ENCODE measurements around the gene UBE4B.
"Not testable (repeated sequence)": the region's sequence is repeated elsewhere in the genome, so short reads cannot be mapped to it uniquely, and the experiment has no call there.

The UBE4B gene

DNA sequence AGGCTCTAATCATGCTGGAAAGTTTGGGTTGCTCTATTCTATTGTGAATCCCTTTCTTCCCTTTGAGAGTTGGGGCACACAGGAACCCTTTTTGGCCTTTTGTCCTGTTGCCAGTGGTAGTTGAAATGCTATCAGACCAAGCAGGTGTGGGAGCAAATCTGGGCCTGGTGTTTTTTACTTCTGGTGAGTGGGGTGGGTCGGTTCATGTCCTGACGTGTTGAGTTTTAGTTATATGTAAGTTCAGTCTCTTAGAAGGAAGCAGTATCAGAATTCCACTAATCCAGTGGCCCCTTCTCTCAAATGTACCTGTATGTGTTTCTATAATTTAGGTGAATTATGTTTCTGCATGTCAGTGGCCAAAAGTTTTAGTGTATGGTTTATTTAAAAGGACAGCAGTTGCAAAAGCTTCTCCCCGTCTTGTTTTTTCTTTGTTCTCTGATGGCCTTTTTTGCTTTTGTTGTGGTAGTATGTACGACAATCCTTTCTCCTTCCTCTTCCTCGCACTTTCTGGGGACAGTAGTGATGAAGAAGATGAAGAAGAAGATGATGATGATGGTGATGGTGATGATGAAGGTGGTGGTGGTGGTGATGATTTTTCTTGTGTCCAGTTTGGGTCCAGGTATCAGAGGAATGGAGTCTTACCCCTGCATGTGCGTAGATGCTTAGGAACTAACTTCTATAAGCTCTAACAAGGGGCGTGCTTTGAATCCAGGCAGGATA is 74.2 kb downstream of the UBE4B start:
- Histone ChIP-seq H3K9me3 (ENCODE audit: control extremely low read depth in 1 of 5, control insufficient read depth in 4 of 5, insufficient read depth in 2 of 5, low read depth in 1 of 5, low read length in 4 of 5) (no peaks in the 10 kb centered on the region), H3K36me3 (ENCODE audit: control insufficient read depth in 4 of 4, insufficient read depth in 4 of 4, low read length in 3 of 4) (peaks cover 17 to 79% (median 42%) of the 10 kb centered on the region in 4 experiments), H3K27ac (ENCODE audit: insufficient read depth in 1 of 2, low read depth in 1 of 2, low read length in 2 of 2, poor library complexity in 1 of 2, severe bottlenecking in 2 of 2) (no peak overlapping the region), H3K4me3 (ENCODE audit: control insufficient read depth in 1 of 7, extremely low read depth in 1 of 7, insufficient read depth in 4 of 7, low read depth in 2 of 7, low read length in 6 of 7) (no peak overlapping the region), H3K27me3 (replicated peaks in 2 of 5; ENCODE audit: control insufficient read depth in 4 of 5, insufficient read depth in 5 of 5, low read length in 4 of 5) (no peaks in the 10 kb centered on the region), H3K4me1 (ENCODE audit: control extremely low read depth in 1 of 4, control insufficient read depth in 4 of 4, insufficient read depth in 4 of 4, low read length in 3 of 4) (no peaks in the 10 kb centered on the region)
- POLR2A ChIA-PET: no interaction called here
- WGBS (ENCODE audit: insufficient coverage): 92% methylated on average over 2 of the region's 7 CpGs
- CTCF ChIA-PET: no interaction called here
- DNase-seq: no peak

DNA sequence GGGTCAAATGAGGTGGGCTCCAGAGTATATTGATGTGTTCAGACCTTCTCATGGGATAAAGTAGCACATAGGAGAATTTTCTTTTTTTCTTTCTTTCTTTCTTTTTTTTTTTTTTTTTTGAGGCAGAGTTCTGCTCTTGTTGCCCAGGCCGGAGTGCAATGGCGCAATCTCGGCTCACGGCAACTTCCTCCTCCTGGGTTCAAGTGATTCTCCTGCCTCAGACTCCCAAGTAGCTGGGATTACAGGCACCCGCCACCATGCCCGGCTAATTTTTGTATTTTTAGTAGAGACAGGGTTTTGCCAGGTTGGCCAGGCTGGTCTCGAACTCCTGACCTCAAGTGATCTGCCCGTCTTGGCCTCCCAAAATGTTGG is 74.7 kb downstream of the UBE4B start:
- H3K4me1 ChIP-seq (ENCODE audit: control extremely low read depth in 1 of 4, control insufficient read depth in 4 of 4, insufficient read depth in 4 of 4, low read length in 3 of 4); H3K9me3 ChIP-seq (ENCODE audit: control extremely low read depth in 1 of 5, control insufficient read depth in 4 of 5, insufficient read depth in 2 of 5, low read depth in 1 of 5, low read length in 4 of 5); H3K27me3 ChIP-seq (replicated peaks in 2 of 5; ENCODE audit: control insufficient read depth in 4 of 5, insufficient read depth in 5 of 5, low read length in 4 of 5); H3K4me3 ChIP-seq (ENCODE audit: control insufficient read depth in 1 of 7, extremely low read depth in 1 of 7, insufficient read depth in 4 of 7, low read depth in 2 of 7, low read length in 6 of 7); DNase-seq; H3K27ac ChIP-seq (ENCODE audit: insufficient read depth in 1 of 2, low read depth in 1 of 2, low read length in 2 of 2, poor library complexity in 1 of 2, severe bottlenecking in 2 of 2); CTCF ChIA-PET; POLR2A ChIA-PET: not testable (repeated sequence)
- WGBS (ENCODE audit: insufficient coverage): 83% methylated on average over 4 of the region's 8 CpGs
- H3K36me3 ChIP-seq (ENCODE audit: control insufficient read depth in 4 of 4, insufficient read depth in 4 of 4, low read length in 3 of 4): peaks cover 17 to 77% (median 42%) of the 10 kb centered on the region in 4 experiments

DNA sequence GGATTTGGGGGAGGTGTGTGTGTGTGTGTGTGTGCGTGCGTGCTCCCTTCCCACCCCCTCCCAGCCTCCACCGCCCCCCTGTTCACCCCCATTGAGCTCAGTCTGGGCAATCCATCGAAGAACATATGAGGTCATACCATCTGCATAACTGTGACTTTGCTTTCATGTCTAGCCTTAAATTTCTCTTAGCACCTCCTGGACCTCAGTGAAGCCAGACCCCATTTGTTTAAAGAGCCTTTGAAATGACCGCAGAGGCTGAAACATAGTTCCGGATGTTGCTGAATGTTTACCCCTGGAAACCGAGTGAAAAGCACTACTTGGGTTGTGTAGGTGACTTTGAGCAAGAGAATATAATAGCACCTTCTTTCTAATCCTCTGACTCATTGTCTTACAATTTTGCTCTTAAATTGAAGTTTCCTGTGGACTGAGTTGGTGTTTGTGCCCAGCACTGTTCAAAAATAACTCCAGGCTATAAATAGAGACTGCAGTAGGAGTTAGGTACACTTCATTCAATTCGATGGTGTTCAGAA is 75.4 kb downstream of the UBE4B start:
- Histone ChIP-seq H3K4me3 (ENCODE audit: control insufficient read depth in 1 of 7, extremely low read depth in 1 of 7, insufficient read depth in 4 of 7, low read depth in 2 of 7, low read length in 6 of 7) (no peak overlapping the region), H3K36me3 (ENCODE audit: control insufficient read depth in 4 of 4, insufficient read depth in 4 of 4, low read length in 3 of 4) (peaks cover 17 to 74% (median 36%) of the 10 kb centered on the region in 4 experiments), H3K9me3 (ENCODE audit: control extremely low read depth in 1 of 5, control insufficient read depth in 4 of 5, insufficient read depth in 2 of 5, low read depth in 1 of 5, low read length in 4 of 5) (no peaks in the 10 kb centered on the region), H3K27me3 (replicated peaks in 2 of 5; ENCODE audit: control insufficient read depth in 4 of 5, insufficient read depth in 5 of 5, low read length in 4 of 5) (no peaks in the 10 kb centered on the region), H3K4me1 (ENCODE audit: control extremely low read depth in 1 of 4, control insufficient read depth in 4 of 4, insufficient read depth in 4 of 4, low read length in 3 of 4) (no peaks in the 10 kb centered on the region), H3K27ac (ENCODE audit: insufficient read depth in 1 of 2, low read depth in 1 of 2, low read length in 2 of 2, poor library complexity in 1 of 2, severe bottlenecking in 2 of 2) (no peak overlapping the region)
- POLR2A ChIA-PET: no interaction called here
- DNase-seq: no peak
- 100% methylated on average over 3 of the region's 8 CpGs for WGBS (ENCODE audit: insufficient coverage)
- CTCF ChIA-PET: no interaction called here

DNA sequence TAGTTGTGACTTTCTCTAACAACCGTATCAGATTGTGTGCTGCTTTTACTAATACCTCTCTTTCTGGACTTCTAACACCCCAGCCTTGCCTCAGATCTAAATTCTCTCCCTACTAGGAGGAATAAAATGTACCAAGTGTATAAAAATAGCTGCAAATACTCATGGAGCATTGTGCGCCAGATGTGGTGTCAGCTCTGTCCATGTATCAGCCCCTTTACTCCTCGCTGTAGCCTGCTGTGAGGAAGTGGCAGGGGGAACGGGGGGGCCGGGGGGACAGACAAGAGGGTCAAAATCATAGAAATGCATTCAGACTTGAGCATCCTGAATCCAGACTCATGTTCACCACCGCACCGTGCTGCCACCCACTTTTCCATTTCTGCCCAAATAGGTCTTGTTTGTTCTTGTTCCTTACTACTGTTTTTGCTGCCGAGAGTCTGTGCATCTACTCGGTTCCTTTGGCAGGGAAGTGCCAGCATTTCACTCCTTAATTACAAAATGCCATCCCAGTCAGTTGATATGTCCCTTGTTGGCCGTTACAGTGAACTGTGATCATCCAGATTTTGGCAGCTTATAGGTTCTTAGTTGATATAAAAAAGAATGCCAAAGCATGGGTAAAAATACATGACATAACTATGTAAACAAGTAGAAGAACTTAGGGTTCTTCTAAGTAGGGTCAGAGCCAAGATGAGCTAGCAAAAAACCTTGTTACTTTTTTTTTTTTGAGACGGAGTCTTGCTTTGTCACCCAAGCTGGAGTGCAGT is 76.4 kb downstream of the UBE4B start:
- H3K27me3 ChIP-seq (replicated peaks in 2 of 5; ENCODE audit: control insufficient read depth in 4 of 5, insufficient read depth in 5 of 5, low read length in 4 of 5): no peaks in the 10 kb centered on the region
- ChIA-PET CTCF (no interaction called here), POLR2A (no interaction called here)
- no peak for DNase-seq
- no peaks in the 10 kb centered on the region for H3K9me3 ChIP-seq (ENCODE audit: control extremely low read depth in 1 of 5, control insufficient read depth in 4 of 5, insufficient read depth in 2 of 5, low read depth in 1 of 5, low read length in 4 of 5)
- no peak overlapping the region for H3K4me3 ChIP-seq (ENCODE audit: control insufficient read depth in 1 of 7, extremely low read depth in 1 of 7, insufficient read depth in 4 of 7, low read depth in 2 of 7, low read length in 6 of 7)
- 95% methylated on average over 10 of the region's 11 CpGs for WGBS (ENCODE audit: insufficient coverage)
- peaks cover 18 to 71% (median 35%) of the 10 kb centered on the region in 4 experiments for H3K36me3 ChIP-seq (ENCODE audit: control insufficient read depth in 4 of 4, insufficient read depth in 4 of 4, low read length in 3 of 4)
- H3K27ac ChIP-seq (ENCODE audit: insufficient read depth in 1 of 2, low read depth in 1 of 2, low read length in 2 of 2, poor library complexity in 1 of 2, severe bottlenecking in 2 of 2): no peak overlapping the region
- H3K4me1 ChIP-seq (ENCODE audit: control extremely low read depth in 1 of 4, control insufficient read depth in 4 of 4, insufficient read depth in 4 of 4, low read length in 3 of 4): no peaks in the 10 kb centered on the region

DNA sequence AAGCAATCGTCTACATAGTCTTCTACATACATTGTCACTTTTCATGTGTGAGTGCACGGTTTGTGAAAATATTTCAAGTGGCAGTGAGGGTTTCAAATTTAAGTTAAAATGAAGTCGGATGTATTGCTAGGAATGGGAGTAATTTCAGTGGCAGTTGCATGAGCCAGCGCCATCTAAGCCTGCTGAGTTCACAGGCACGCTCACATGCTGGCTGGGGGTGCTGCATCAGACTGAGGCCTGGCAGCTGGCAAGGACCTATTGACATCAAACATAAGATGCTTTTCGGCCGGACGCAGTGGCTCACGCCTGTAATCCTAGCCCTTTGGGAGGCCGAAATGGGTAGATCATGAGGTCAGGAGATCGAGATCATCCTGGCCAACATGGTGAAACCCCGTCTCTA is 80.7 kb downstream of the UBE4B start:
- ChIA-PET POLR2A (no interaction called here), CTCF (no interaction called here)
- no peak for DNase-seq
- Histone ChIP-seq H3K4me1 (ENCODE audit: control extremely low read depth in 1 of 4, control insufficient read depth in 4 of 4, insufficient read depth in 4 of 4, low read length in 3 of 4) (no peaks in the 10 kb centered on the region), H3K27ac (ENCODE audit: insufficient read depth in 1 of 2, low read depth in 1 of 2, low read length in 2 of 2, poor library complexity in 1 of 2, severe bottlenecking in 2 of 2) (no peak overlapping the region), H3K4me3 (ENCODE audit: control insufficient read depth in 1 of 7, extremely low read depth in 1 of 7, insufficient read depth in 4 of 7, low read depth in 2 of 7, low read length in 6 of 7) (no peak overlapping the region), H3K27me3 (replicated peaks in 2 of 5; ENCODE audit: control insufficient read depth in 4 of 5, insufficient read depth in 5 of 5, low read length in 4 of 5) (no peaks in the 10 kb centered on the region), H3K9me3 (ENCODE audit: control extremely low read depth in 1 of 5, control insufficient read depth in 4 of 5, insufficient read depth in 2 of 5, low read depth in 1 of 5, low read length in 4 of 5) (no peaks in the 10 kb centered on the region), H3K36me3 (ENCODE audit: control insufficient read depth in 4 of 4, insufficient read depth in 4 of 4, low read length in 3 of 4) (peaks cover 9 to 58% (median 26%) of the 10 kb centered on the region in 4 experiments)
- WGBS (ENCODE audit: insufficient coverage): 98% methylated on average over 9 of the region's 12 CpGs

DNA sequence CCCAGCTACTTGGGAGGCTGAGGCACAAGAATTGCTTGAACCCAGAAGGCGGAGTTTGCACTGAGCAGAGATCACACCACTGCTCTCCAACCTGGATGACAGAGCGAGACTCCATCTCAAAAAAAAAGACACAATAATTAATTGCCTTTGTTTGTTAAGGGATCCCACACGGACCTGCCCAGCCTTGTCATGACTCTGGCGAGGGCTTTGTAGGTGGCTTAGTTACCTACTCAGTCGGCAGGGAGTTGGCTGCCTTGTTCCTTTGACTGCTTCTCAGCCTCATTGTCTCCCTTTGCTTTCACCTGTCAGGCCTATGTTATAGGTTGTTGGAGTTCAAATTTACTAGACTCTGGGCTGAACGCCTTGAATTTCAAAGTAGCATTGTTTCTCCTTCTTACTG is 82.0 kb downstream of the UBE4B start:
- H3K4me1 ChIP-seq (ENCODE audit: control extremely low read depth in 1 of 4, control insufficient read depth in 4 of 4, insufficient read depth in 4 of 4, low read length in 3 of 4): no peaks in the 10 kb centered on the region
- WGBS (ENCODE audit: insufficient coverage): 100% methylated on average over 3 of the region's 6 CpGs
- no peaks in the 10 kb centered on the region for H3K9me3 ChIP-seq (ENCODE audit: control extremely low read depth in 1 of 5, control insufficient read depth in 4 of 5, insufficient read depth in 2 of 5, low read depth in 1 of 5, low read length in 4 of 5)
- peaks cover 14 to 57% (median 27%) of the 10 kb centered on the region in 4 experiments for H3K36me3 ChIP-seq (ENCODE audit: control insufficient read depth in 4 of 4, insufficient read depth in 4 of 4, low read length in 3 of 4)
- no peak overlapping the region for H3K27ac ChIP-seq (ENCODE audit: insufficient read depth in 1 of 2, low read depth in 1 of 2, low read length in 2 of 2, poor library complexity in 1 of 2, severe bottlenecking in 2 of 2)
- POLR2A ChIA-PET: no interaction called here
- no peak overlapping the region for H3K4me3 ChIP-seq (ENCODE audit: control insufficient read depth in 1 of 7, extremely low read depth in 1 of 7, insufficient read depth in 4 of 7, low read depth in 2 of 7, low read length in 6 of 7)
- no peaks in the 10 kb centered on the region for H3K27me3 ChIP-seq (replicated peaks in 2 of 5; ENCODE audit: control insufficient read depth in 4 of 5, insufficient read depth in 5 of 5, low read length in 4 of 5)
- CTCF ChIA-PET: no interaction called here
- no peak for DNase-seq

DNA sequence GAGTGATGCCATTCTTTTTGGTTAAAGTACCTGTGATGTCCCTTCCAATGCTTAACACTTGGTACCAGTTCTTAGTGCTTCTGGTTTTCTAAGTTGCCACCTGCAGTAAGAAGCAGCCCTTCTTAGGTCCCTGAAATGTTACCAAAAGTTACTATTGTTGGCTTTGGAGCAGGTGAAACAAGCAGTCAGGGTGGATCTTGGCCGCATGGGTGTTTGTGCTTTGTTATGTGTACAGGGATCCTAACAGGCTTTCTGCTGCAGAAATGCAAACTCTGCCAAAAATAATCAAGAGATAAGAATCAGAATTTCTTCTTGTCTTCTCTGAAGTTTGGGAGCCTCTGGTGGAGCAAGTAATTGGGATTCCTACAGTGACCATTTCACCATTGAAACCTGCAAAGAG is 84.4 kb downstream of the UBE4B start:
- Histone ChIP-seq H3K27ac (ENCODE audit: insufficient read depth in 1 of 2, low read depth in 1 of 2, low read length in 2 of 2, poor library complexity in 1 of 2, severe bottlenecking in 2 of 2) (no peak overlapping the region), H3K27me3 (replicated peaks in 2 of 5; ENCODE audit: control insufficient read depth in 4 of 5, insufficient read depth in 5 of 5, low read length in 4 of 5) (no peaks in the 10 kb centered on the region), H3K36me3 (ENCODE audit: control insufficient read depth in 4 of 4, insufficient read depth in 4 of 4, low read length in 3 of 4) (peaks cover 18 to 55% (median 29%) of the 10 kb centered on the region in 4 experiments), H3K4me1 (ENCODE audit: control extremely low read depth in 1 of 4, control insufficient read depth in 4 of 4, insufficient read depth in 4 of 4, low read length in 3 of 4) (no peaks in the 10 kb centered on the region), H3K9me3 (ENCODE audit: control extremely low read depth in 1 of 5, control insufficient read depth in 4 of 5, insufficient read depth in 2 of 5, low read depth in 1 of 5, low read length in 4 of 5) (no peaks in the 10 kb centered on the region), H3K4me3 (ENCODE audit: control insufficient read depth in 1 of 7, extremely low read depth in 1 of 7, insufficient read depth in 4 of 7, low read depth in 2 of 7, low read length in 6 of 7) (no peak overlapping the region)
- no CpG with 5 or more reads among the region's 1 CpG for WGBS (ENCODE audit: insufficient coverage)
- no peak for DNase-seq
- CTCF ChIA-PET: no interaction called here
- POLR2A ChIA-PET: no interaction called here
